NCI-H526 (cell line): ENCODE data around the gene TBR1.

Experiments used
- DNase-seq, 2 experiments: peaks; one replicate each; lab custom pipeline; 2025; lab: John Stamatoyannopoulos, UW

Gene TBR1

GRCh38 chr2:161415987-161416707 is at the start of gene TBR1:
TBR1 (plus strand) TSS chr2:161416297; CDS start chr2:161416411, 114 bp downstream.
- DNase-seq: no peak

DNA sequence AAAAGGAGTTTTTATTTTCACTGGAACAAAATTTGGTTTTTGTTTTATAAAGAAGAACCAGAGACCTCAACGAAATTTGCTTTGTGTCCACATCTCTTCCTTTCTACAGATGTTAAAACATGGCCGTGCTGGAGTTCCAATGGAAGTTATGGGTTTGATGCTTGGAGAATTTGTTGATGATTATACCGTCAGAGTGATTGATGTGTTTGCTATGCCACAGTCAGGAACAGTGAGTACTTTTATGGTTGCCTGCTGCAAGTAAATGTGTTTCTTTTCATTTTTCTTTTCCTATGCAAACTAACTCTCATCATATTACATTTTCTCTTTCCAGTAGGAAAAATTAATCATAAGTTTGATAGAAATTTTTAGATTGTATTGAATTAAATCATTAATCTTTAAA is 48.4 kb upstream of the TBR1 start:
- DNase-seq: no peak

DNA sequence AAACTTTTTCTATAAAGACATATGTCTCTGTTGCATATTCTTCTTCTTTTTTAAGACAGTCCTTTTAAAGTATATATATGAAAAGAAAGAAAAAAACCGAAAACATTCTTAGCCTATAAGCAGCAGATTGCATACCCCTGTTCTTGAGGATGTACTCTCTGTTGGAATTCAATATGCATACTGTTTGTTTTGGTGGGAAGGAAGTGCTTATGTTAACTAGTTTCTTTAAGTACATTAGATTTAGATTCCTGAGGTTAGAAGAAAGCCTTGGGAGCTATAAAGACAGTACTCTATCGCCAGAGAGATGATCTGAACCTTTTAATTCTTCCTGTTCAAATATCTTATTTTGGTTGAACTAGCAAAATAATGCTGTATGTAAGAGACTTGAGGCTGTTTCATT is 46.8 kb upstream of the TBR1 start:
- DNase-seq: no peak

DNA sequence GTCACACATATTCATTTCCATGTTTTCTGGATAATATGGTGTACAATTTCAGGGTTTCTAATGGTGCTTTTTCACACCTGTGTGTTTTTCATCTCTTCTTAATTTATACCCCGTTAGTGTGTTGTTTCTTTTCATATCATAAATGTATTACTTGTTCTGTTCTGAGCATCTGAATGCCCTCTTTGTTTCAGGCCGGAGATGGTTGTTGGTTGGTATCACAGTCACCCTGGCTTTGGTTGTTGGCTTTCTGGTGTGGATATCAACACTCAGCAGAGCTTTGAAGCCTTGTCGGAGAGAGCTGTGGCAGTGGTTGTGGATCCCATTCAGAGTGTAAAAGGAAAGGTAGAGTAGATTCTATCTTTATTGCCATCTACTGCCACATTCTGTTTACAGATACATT is 45.1 kb upstream of the TBR1 start:
- DNase-seq: peak in 1 of 2 experiments; percentile 5

DNA sequence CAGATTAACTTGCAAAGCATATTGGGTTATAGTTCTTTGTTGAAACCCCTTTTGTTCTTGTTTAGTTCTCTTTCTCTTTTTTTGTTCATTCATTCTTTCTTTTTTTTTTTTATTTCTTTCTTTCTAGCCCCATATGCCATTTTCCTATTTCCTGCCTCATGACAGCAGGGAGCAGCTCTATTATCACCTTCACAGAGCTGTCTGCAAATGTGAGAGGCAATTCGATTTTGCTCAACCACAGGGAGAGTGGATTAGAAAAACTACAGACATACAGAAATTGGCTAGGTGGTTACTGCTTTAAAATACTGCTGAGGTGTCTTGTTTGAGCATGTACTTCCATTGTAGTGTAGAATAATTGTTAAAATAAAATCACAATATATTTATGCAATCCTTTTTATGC is 44.2 kb upstream of the TBR1 start:
- DNase-seq: no peak

DNA sequence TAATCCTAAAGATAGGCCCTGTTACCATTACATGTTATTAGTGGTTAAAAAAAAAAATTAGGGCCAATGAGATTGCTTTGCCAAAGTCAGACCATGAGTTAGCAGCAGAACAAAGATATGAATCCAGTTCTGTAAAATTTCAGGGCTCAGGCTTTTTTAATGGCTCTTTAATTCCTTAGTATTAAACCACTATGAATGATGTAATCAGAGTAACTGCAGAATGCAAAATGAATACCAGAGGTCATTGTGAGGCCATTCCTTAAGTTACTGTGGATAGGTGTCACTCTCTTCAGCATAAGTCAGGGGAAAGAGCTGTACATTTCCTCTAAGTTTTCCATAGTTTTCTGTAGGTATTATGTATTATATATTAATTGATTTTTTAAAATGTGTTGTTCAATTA is 42.2 kb upstream of the TBR1 start:
- no peak for DNase-seq

GRCh38 chr2:161374446-161374845 is 41.7 kb upstream of the TBR1 start:
- DNase-seq: no peak

GRCh38 chr2:161379740-161380139 is 36.4 kb upstream of the TBR1 start:
- DNase-seq: no peak

GRCh38 chr2:161381546-161381945 is 34.6 kb upstream of the TBR1 start:
- no peak for DNase-seq

DNA sequence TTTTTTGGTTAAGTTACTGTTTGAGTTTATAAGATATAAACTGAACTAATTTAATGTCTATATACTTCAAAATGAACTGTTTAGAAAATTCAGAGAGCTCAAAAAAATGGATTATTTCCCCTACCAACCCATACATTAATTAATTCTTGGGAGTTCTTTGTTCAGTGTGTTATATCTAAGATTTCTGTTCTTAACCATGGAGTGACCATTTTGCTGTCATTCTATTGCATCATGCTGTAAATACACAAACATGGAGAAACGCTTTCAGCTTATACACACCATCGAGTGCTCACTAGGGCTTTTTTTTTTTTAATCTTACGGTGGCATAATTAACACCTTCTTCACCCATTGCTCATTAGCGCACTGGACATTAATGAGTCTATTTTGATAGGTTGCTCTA is 33.4 kb upstream of the TBR1 start:
- DNase-seq: no peak

DNA sequence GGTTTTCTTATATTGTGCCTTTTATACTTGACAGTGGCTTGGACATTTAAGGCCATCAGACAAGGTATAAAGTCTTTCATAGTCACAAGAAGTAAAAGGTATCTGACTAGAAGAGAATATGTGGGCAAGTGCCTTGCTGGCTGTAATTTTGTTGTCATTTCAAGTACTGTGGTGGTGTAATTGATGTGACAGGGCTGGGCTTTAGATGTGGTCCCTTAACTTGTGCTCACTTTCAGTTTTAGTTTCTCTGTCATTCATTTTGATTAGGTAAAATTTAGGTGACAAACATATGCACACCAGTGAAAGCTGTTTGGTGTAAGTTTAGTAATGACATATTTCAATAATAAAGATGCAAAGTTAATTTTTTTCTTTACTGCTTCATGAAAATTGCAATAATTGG is 31.2 kb upstream of the TBR1 start:
- DNase-seq: no peak

GRCh38 chr2:161386228-161386824 is 29.8 kb upstream of the TBR1 start:
- DNase-seq: no peak

DNA sequence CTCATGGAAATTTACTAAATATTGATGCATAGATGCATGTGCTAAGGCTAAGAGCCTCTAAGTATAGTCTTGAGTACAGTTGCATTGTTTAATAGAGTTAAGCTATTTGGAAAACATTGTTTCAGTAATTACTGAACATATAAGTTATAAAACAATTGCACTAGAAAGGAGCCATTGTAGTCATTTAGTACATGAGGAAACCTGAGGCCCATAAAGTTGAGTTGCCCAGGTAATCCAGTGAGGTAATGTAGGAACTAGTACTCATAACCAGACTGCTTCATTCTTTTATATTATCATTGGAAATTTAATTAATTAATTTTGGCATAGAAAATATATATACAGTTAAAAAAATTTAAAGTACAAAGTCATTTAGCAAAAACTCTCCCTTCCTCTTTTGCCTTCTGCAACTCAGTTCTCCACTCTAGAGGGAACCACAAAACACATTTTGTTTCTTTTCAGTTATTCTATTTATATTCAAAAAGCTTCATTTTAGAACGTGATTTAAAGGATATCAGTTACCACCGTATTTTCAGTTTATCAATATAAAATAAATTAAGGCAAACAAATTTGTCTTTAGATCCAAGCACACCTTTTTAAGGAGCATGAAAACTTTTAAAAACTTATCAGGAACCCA is 27.8 kb upstream of the TBR1 start:
- no peak for DNase-seq

DNA sequence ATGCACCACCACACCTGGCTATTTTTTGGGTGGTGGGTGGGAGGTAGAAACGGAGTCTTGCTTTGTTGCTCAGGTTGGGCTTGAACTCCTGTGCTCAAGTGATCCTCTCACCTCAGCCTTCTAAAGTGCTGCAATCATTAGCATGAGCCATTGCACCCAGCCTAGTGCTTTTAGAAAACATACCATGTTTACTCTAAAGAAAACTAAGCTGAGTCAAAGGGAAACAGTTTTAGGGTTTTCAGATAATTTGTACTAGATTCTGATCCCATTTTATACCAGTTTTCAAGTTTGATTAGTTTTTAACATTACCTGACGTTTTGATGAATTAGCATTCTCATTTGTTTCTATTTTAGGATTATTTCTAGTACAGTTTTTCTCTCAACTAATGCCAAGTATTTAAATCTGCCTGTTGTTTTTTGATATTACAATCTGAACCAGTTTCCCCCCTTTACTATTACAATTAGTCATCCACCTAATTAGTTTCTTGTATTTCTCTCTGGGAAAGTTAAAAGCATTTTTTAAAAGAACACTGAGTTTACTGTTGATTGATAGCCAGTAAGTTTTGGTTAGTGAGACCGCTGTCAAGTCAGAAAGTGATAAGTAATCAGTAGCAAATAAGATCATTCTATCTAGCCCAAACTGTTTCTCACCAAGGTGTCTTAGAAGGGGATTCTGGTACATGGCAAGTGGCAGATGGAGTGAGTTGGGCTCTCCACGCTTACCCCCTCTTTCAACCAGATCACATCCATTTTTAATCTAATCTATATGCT is 24.2 kb upstream of the TBR1 start:
- no peak for DNase-seq

DNA sequence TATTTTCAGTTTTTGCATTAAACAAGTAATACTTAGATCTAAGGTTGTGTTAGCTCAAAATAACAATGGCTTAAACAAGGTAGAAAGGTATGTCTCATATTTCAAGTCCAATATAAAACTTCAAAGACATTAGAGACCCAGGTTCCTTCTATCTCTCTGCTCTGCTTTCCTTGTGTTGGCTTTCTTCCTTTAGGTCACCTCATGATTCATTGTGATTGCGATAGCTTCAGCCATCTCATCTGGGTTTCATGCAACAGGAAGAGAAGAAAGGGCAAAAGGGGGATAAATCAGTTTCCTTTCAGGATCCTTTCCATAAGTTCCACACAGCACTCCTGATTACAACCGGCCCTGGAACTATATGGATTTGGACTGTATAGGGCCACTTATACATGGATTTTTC is 16.0 kb upstream of the TBR1 start:
- DNase-seq: no peak

- DNase-seq: no peak
Measured at GRCh38 chr2:161402297-161402696, 13.8 kb upstream of the TBR1 start.

DNA sequence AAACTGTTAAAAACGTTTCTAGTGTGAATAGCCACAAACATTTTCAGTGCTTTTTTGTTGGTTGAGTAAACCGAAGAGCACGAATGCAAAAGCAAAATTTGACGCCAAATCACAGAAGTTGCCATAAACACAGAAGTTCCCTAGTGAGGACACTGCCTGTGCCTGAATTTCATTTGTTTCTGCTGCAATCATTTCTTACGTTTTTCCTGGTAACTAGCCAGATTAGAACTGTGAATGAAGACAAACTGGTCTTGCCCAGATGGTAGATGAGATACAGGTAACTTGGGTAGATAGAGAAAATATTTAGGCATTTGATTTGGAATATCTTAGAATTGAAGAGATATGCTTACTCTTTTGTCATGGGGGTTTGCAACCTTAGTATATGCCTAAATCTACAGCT is 9.8 kb upstream of the TBR1 start:
- DNase-seq: no peak

DNA sequence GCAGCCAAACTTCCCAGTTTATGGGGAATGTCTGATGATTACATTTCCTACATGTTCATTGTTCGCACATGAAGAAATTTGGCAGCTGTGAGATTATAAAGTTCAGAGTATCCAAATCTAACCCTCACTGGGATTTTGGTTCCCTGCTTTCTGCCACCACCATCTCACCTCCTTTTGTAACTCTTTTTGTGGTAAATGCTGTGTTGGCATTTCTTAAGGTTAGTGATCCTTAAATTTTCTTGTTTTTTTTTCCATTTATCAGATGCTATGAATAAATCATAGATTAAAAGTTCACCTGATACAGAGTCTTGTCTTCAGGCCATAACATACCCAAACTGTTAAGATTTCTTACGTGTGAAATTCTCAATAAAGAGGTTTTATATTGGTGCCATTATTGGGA is 8.5 kb upstream of the TBR1 start:
- no peak for DNase-seq

DNA sequence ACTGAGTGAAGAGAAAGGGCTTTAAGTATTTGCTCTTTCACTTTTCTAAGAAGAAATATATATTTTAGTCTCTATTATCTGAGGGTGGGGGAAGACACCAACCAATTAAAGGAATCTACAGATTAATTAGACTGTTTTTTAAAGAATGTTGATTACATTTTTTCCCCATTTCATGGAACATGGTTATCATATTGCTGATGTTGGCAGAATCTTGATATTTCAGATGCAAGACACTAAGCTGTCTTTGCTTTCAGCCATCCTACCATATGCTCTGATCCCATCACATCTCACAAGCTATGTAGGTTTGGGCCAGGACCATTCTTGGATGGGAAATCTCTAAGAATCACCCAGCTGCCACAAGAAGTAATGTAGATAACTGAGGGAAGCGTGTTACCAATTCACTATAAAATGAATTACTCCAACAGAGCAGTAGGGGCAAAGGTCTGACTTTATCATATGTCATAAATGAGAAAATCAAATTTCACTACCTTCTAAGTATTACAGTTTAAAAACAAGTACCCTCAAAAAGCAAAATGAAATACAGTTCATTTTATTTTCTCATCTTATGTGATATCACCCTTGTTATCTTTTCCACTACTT is 6.7 kb upstream of the TBR1 start:
- no peak for DNase-seq

DNA sequence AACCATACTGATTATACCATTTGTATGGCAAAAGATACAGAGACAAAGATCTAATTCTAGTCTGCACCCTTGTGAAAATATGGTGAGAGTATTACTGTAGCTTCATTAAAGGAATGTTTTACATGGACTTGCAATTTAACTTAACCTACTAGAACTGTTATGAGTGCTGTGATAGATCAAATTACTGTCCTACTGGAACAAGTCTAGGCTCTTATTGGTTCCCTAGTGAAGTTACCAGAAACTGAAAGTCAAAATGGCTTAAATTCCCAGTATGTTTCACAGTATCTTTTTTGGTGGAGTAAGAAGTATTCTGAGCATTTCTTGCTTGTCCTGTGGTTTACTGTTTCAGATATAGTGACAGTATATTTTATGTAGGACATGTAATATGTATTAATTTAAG is 3.8 kb upstream of the TBR1 start:
- DNase-seq: no peak

- DNase-seq: peak in 1 of 2 experiments; percentile 88
Measured at GRCh38 chr2:161414042-161415033, 1.8 kb upstream of the TBR1 start.
